ENCODE data around the gene HSD3B7. TPM values are rescaled to one million over a fixed set of nuclear protein-coding genes. Genes with fewer than 3 reads are reported as not detected.
"Not testable (repeated sequence)": the region's sequence is repeated elsewhere in the genome, so short reads cannot be mapped to it uniquely, and the experiment has no call there.

HSD3B7 gene
- 100 to 1,000 TPM in 3 of 6 experiments, 10 to 100 TPM in 3; 54.6 to 219 (median 86.9) TPM for total RNA-seq
- long read RNA-seq, transcript HSD3B7-202 (7 exons, 2,172 nt), result major isoform, 14 of 17 reads
- long read RNA-seq, partial matches to known transcripts, result 1 of 17 reads
- long read RNA-seq, other reads (novel, unspliced or antisense), result 2 of 17 reads

GRCh38 chr16:30984669-30985400 lies at the start of gene HSD3B7:
HSD3B7 (plus strand) TSS chr16:30985207; CDS start chr16:30985659, 452 bp downstream.
- Histone ChIP-seq H3K9me3 (no peaks in the 10 kb centered on the region), H3K4me3 (peak within 1 kb of the TSS; percentile 62 to 73 (median 72)), H3K4me1 (peaks cover 0 to 12% (median 5%) of the 10 kb centered on the region in 4 donors), H3K36me3 (peaks cover 0 to 20% (median 9%) of the 10 kb centered on the region in 4 donors), H3K27ac (peak within 1 kb of the TSS; percentile 74 to 80 (median 79)), H3K27me3 (no peaks in the 10 kb centered on the region)
- WGBS (ENCODE audit: insufficient coverage, low coverage, low lambda C conversion rate, missing lambda C conversion rate), result 50% methylated on average over 9 of the region's 24 CpGs
- ATAC-seq, result peak; percentile 82 to 92 (median 88)
- DNase-seq, result peak; percentile 93 to 94 (median 93)
- peak; percentile 87 to 98 (median 90) for TF ChIP-seq CTCF (IDR thresholded peaks at IDR 0.05)
- peak; percentile 64 for TF ChIP-seq POLR2A (IDR thresholded peaks at IDR 0.05)
- intact Hi-C loops (cut with DNase I), result loop anchor here (5.0 to 10.0 kb wide), 3 partner anchors 60 to 107 kb away; partner anchors contain the start of genes PRSS53 (in 1 of the 2) and VKORC1 (in 1 of the 2)

GRCh38 chr16:30937692-30938091 lies 47.3 kb upstream of the HSD3B7 start:
- H3K27ac ChIP-seq, result peak overlapping the region in 1 of 3 donors; percentile 13
- no peaks in the 10 kb centered on the region for H3K9me3 ChIP-seq
- WGBS (ENCODE audit: insufficient coverage, low coverage, low lambda C conversion rate, missing lambda C conversion rate), result 43% methylated on average over 4 of the region's 5 CpGs
- ATAC-seq (no peak), DNase-seq (no peak)
- no peaks in the 10 kb centered on the region for H3K36me3 ChIP-seq
- no peaks in the 10 kb centered on the region for H3K27me3 ChIP-seq
- no peak overlapping the region for H3K4me3 ChIP-seq
- intact Hi-C loops (cut with DNase I), result no loop called here
- TF ChIP-seq CTCF (IDR thresholded peaks at IDR 0.05) (no peak), POLR2A (IDR thresholded peaks at IDR 0.05) (no peak)
- peaks cover 0 to 7% (median 0%) of the 10 kb centered on the region in 4 donors for H3K4me1 ChIP-seq

- ATAC-seq; DNase-seq; H3K36me3 ChIP-seq; H3K4me1 ChIP-seq; intact Hi-C loops (cut with DNase I); H3K27ac ChIP-seq; H3K27me3 ChIP-seq; H3K9me3 ChIP-seq; H3K4me3 ChIP-seq: not testable (repeated sequence)
- 96% methylated on average over 7 of the region's 8 CpGs for WGBS (ENCODE audit: insufficient coverage, low coverage, low lambda C conversion rate, missing lambda C conversion rate)
Observed at GRCh38 chr16:30939571-30939970, 45.4 kb upstream of the HSD3B7 start.

GRCh38 chr16:30941600-30942425 lies 43.2 kb upstream of the HSD3B7 start:
- Histone ChIP-seq H3K4me3 (no peak overlapping the region), H3K4me1 (peaks cover 0 to 7% (median 0%) of the 10 kb centered on the region in 4 donors), H3K36me3 (no peaks in the 10 kb centered on the region), H3K27me3 (no peaks in the 10 kb centered on the region), H3K9me3 (no peaks in the 10 kb centered on the region), H3K27ac (no peak overlapping the region)
- peak; percentile 84 to 86 (median 85) for DNase-seq
- 20% methylated on average over 2 of the region's 15 CpGs for WGBS (ENCODE audit: insufficient coverage, low coverage, low lambda C conversion rate, missing lambda C conversion rate)
- ATAC-seq, result peak; percentile 96 to 98 (median 98)
- no peak for TF ChIP-seq POLR2A (IDR thresholded peaks at IDR 0.05)
- peak; percentile 79 to 93 (median 86) for TF ChIP-seq CTCF (IDR thresholded peaks at IDR 0.05)
- intact Hi-C loops (cut with DNase I), result no loop called here
